A673 (cell line): ENCODE measurements around the gene SLC23A2. TPM values are rescaled to one million over a fixed set of nuclear protein-coding genes. Genes with fewer than 3 reads are reported as not detected.

Source experiments
- BruUV-seq: library from RNA; stranded (reverse); fragments of 400-500 nt; replicated peaks from 2 replicates; lab custom pipeline; 2021; lab: Mats Ljungman, UMichigan
- CTCF ChIA-PET: fragments of 300-600 bp; sonication (Branson Sonifier 250); formaldehyde crosslinking; loops from one replicate; lab custom pipeline; 2022; ENCODE audit warnings: antibody characterized with exemption; lab: Charles Lee
- POLR2A ChIA-PET: fragments of 300-600 bp; sonication (Branson Sonifier 250); formaldehyde crosslinking; loops from one replicate; lab custom pipeline; 2022; ENCODE audit warnings: antibody characterized with exemption; ENCODE audit not compliant: low non-redundant PET; lab: Charles Lee
- DNase-seq: peaks from one replicate; pipeline ENCODE4 v3.0.0-alpha.2; 2015; ENCODE audit warnings: low spot score
- H3K27ac ChIP-seq: fragments of 200-600 bp; sonication (generic); 2 replicates; pipeline ENCODE4 v1.5.1; 2016; ENCODE audit warnings: mixed run types, low read depth, mild to moderate bottlenecking, mixed read lengths, antibody characterized with exemption, low read length; ENCODE audit not compliant: poor library complexity, severe bottlenecking
- H3K27me3 ChIP-seq: fragments of 200-600 bp; sonication (generic); replicated peaks from 2 replicates; pipeline ENCODE4 v1.6.1; 2017; ENCODE audit warnings: mixed run types, low read depth, mild to moderate bottlenecking, mixed read lengths, antibody characterized with exemption, low read length; ENCODE audit not compliant: insufficient read depth, poor library complexity
- H3K36me3 ChIP-seq: fragments of 200-600 bp; sonication (generic); 2 replicates; pipeline ENCODE4 v1.6.1; 2016; ENCODE audit warnings: mixed run types, mild to moderate bottlenecking, mixed read lengths, antibody characterized with exemption, low read length; ENCODE audit not compliant: insufficient read depth, poor library complexity, severe bottlenecking
- H3K4me1 ChIP-seq: fragments of 200-600 bp; sonication (generic); 2 replicates; pipeline ENCODE4 v1.6.1; 2017; ENCODE audit warnings: mixed run types, mild to moderate bottlenecking, mixed read lengths, antibody characterized with exemption, low read length; ENCODE audit not compliant: insufficient read depth, poor library complexity, severe bottlenecking
- H3K4me3 ChIP-seq: fragments of 200-600 bp; sonication (generic); 2 replicates; pipeline ENCODE4 v1.5.1; 2016; ENCODE audit warnings: low read depth, mixed run types, mild to moderate bottlenecking, mixed read lengths, low read length; ENCODE audit not compliant: poor library complexity, severe bottlenecking
- H3K9me3 ChIP-seq: fragments of 200-600 bp; sonication (generic); 2 replicates; pipeline ENCODE4 v1.6.1; 2016; ENCODE audit warnings: mixed run types, low read depth, mild to moderate bottlenecking, mixed read lengths, antibody characterized with exemption, low read length; ENCODE audit not compliant: poor library complexity, severe bottlenecking
- CTCF ChIP-seq: fragments of 300-800, 200-600 bp; sonication (generic); conservative IDR thresholded peaks from 2 replicates; pipeline ENCODE4 v1.5.1; 2017; ENCODE audit warnings: low read depth, mild to moderate bottlenecking, antibody characterized with exemption, low read length, moderate library complexity, mixed read lengths
- EZH2 ChIP-seq: fragments of 200-600 bp; sonication (generic); IDR thresholded peaks from 2 replicates; pipeline ENCODE4 v1.6.1; 2017; ENCODE audit warnings: borderline replicate concordance, low read depth, mild to moderate bottlenecking, mixed read lengths, antibody characterized with exemption, low read length; ENCODE audit not compliant: poor library complexity, severe bottlenecking
- intact Hi-C: fragments of 100-400 bp; cut with micrococcal nuclease; formaldehyde crosslinking; loops from one replicate; pipeline ENCODE4 v1.10.0; 2022; ENCODE audit not compliant: unreplicated experiment
- total RNA-seq: library from RNA; stranded (reverse); gene quantifications from 2 replicates; pipeline ENCODE4 v1.2.3, GENCODE V29; 2021

SLC23A2 gene
- total RNA-seq, 1 experiment from 2014 or later: 29.4 TPM

GRCh38 chr20:4910951-4911350, 90.4 kb downstream of the SLC23A2 start:
- Histone ChIP-seq H3K36me3 (no peaks in the 10 kb centered on the region), H3K4me1 (no peaks in the 10 kb centered on the region), H3K27ac (no peak overlapping the region), H3K9me3 (no peaks in the 10 kb centered on the region), H3K4me3 (no peak overlapping the region), H3K27me3 (no peaks in the 10 kb centered on the region)
- TF ChIP-seq CTCF (no peak), EZH2 (no peak)
- intact Hi-C loops: no loop called here
- ChIA-PET POLR2A (no interaction called here), CTCF (no interaction called here)
- no TSS peak for BruUV-seq
- DNase-seq: no peak

- peaks cover 3% of the 10 kb centered on the region for H3K36me3 ChIP-seq
- CTCF ChIA-PET: no interaction called here
- H3K4me1 ChIP-seq: no peaks in the 10 kb centered on the region
- POLR2A ChIA-PET: no interaction called here
- TF ChIP-seq EZH2 (no peak), CTCF (no peak)
- no TSS peak for BruUV-seq
- intact Hi-C loops: no loop called here
- DNase-seq: no peak
- H3K27me3 ChIP-seq: no peaks in the 10 kb centered on the region
- H3K4me3 ChIP-seq: no peak overlapping the region
- no peaks in the 10 kb centered on the region for H3K9me3 ChIP-seq
- H3K27ac ChIP-seq: no peak overlapping the region
These were observed 95.7 kb downstream of the SLC23A2 start for GRCh38 chr20:4905613-4906012.

GRCh38 chr20:4905195-4905594, 96.1 kb downstream of the SLC23A2 start:
- ChIA-PET POLR2A (no interaction called here), CTCF (no interaction called here)
- no peak overlapping the region for H3K4me3 ChIP-seq
- peaks cover 3% of the 10 kb centered on the region for H3K36me3 ChIP-seq
- no peak overlapping the region for H3K27ac ChIP-seq
- no peaks in the 10 kb centered on the region for H3K4me1 ChIP-seq
- no peaks in the 10 kb centered on the region for H3K9me3 ChIP-seq
- intact Hi-C loops: no loop called here
- no peaks in the 10 kb centered on the region for H3K27me3 ChIP-seq
- no TSS peak for BruUV-seq
- DNase-seq: no peak
- TF ChIP-seq CTCF (no peak), EZH2 (no peak)
